Spinal cord (tissue), 10 donors: Measurements from ENCODE around the gene PHETA1. TPM values are rescaled to one million over a fixed set of nuclear protein-coding genes. Genes with fewer than 3 reads are reported as not detected.

Source experiments
- DNase-seq, 6 donors: peaks; one replicate each; pipeline versions ENCODE4 v3.0.0 to v3.0.0-alpha.2; 2013 to 2015; ENCODE audit warnings: low spot score in 6 of 6, low read depth in 4 of 6
- H3K27ac ChIP-seq: one replicate; pipeline ENCODE4 v1.5.1; 2013; ENCODE audit warnings: low read depth, low read length, control low read depth
- H3K27me3 ChIP-seq: one replicate; pipeline ENCODE4 v1.6.1; 2013; ENCODE audit warnings: low read length; ENCODE audit not compliant: control insufficient read depth, insufficient read depth
- H3K36me3 ChIP-seq: one replicate; pipeline ENCODE4 v1.6.1; 2013; ENCODE audit warnings: low read length; ENCODE audit not compliant: control insufficient read depth, insufficient read depth
- H3K4me1 ChIP-seq: one replicate; pipeline ENCODE4 v1.6.1; 2013; ENCODE audit warnings: low read length; ENCODE audit not compliant: control insufficient read depth, insufficient read depth
- H3K4me3 ChIP-seq: one replicate; pipeline ENCODE4 v1.5.1; 2013; ENCODE audit warnings: low read depth, low read length, control low read depth
- H3K9me3 ChIP-seq: one replicate; pipeline ENCODE4 v1.6.1; 2013; ENCODE audit warnings: low read length; ENCODE audit not compliant: control insufficient read depth, insufficient read depth
- WGBS: methylation state at CpG from one replicate; pipeline ENCODE4 v1.1.5; 2013; ENCODE audit warnings: missing lambda C conversion rate; ENCODE audit not compliant: insufficient coverage; 5-methylcytosine and 5-hydroxymethylcytosine counted together
- polyA plus RNA-seq, 2 donors: library from polyadenylated mRNA; unstranded; fragments of 120-200 nt; gene quantifications; one replicate each; pipeline ENCODE4 v1.2.1, GENCODE V29; 2013; ENCODE audit not compliant: insufficient read length in 2 of 2
- total RNA-seq, 2 donors: library from RNA; depleted of rRNA in 1 of 2; stranded (reverse); fragments of 120-200 nt in 1 of 2; fragments of >200 nt in 1 of 2; gene quantifications; one replicate each; pipeline versions ENCODE4 v1.2.3 to v1.2.4, GENCODE V29; 2013 to 2014
- donor health status: healthy.

The PHETA1 gene
- total and polyA plus RNA-seq, 4 donors = 3.4 to 20.4 (median 11.8) TPM

DNA sequence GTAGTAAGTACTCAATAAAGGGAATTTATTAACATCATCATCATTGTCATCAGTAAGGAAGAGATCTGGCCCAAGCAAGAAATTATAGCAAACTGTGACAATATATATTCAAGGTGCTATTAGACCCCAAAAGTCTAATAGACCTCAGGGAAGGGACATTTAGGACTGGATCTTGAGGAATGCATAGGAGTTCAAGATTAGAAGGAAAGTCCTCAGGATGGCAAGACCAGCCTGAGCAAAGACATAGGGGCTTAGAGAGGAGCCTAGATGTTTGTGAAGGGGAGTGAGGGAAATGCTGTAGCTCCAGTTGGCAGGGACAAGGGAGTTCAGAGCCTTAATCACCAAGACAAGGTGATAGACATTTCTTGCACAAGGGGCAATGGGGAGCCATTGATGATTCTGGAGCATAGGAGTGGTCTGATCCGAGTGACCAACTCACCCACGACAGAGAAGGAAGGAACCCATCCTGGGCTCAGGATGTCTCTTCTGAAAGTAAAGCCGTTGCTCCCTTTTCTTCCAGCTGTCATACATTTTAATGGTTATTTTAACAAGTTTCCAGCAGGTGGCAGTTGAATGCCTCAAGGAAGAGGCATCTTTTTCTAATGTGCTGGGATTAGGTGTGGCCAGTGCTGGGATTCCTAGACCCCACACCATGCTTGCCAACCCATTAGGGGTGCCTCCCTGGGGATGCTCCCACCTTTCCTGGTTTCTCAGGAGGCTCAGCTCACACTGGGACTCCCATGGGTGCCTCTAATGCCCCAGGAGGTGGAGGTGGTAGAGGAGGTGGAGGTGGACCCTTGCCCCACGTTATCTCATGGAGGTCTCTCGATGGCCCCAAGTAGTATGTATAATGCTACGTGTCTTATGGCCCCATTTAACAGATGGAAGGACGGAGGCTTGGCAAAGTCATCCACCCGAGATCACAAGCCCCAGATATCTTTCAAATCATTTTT is 37.8 kb downstream of the PHETA1 start:
- Histone ChIP-seq H3K36me3 (peaks cover 5% of the 10 kb centered on the region), H3K4me1 (no peaks in the 10 kb centered on the region), H3K27me3 (no peaks in the 10 kb centered on the region), H3K27ac (no peak overlapping the region), H3K9me3 (no peaks in the 10 kb centered on the region), H3K4me3 (no peak overlapping the region)
- WGBS = 79% methylated on average over 2 of the region's 8 CpGs
- peak in 2 of 6 donors; percentile 45 to 64 for DNase-seq

GRCh38 chr12:111328138-111328537 is 40.8 kb downstream of the PHETA1 start:
- Histone ChIP-seq H3K4me3 (no peak overlapping the region), H3K36me3 (no peaks in the 10 kb centered on the region), H3K9me3 (no peaks in the 10 kb centered on the region), H3K27ac (no peak overlapping the region), H3K4me1 (peaks cover under 1% of the 10 kb centered on the region), H3K27me3 (no peaks in the 10 kb centered on the region)
- no peak for DNase-seq
- 85% methylated on average over 11 of the region's 12 CpGs for WGBS

GRCh38 chr12:111327474-111327873 is 41.4 kb downstream of the PHETA1 start:
- H3K36me3 ChIP-seq = peaks cover 3% of the 10 kb centered on the region
- no peak overlapping the region for H3K4me3 ChIP-seq
- H3K27me3 ChIP-seq = no peaks in the 10 kb centered on the region
- no peaks in the 10 kb centered on the region for H3K9me3 ChIP-seq
- WGBS = 97% methylated on average over 4 of the region's 6 CpGs
- peaks cover 7% of the 10 kb centered on the region for H3K4me1 ChIP-seq
- no peak for DNase-seq
- no peak overlapping the region for H3K27ac ChIP-seq

- DNase-seq = peak in 3 of 6 donors; percentile 6 to 53 (median 43)
- WGBS = 51% methylated on average over 23 of the region's 25 CpGs
- H3K27ac ChIP-seq = no peak overlapping the region
- H3K9me3 ChIP-seq = no peaks in the 10 kb centered on the region
- peaks cover 11% of the 10 kb centered on the region for H3K4me1 ChIP-seq
- no peaks in the 10 kb centered on the region for H3K27me3 ChIP-seq
- H3K36me3 ChIP-seq = peaks cover 20% of the 10 kb centered on the region
- no peak overlapping the region for H3K4me3 ChIP-seq
Measured at GRCh38 chr12:111322336-111323250, 46.3 kb downstream of the PHETA1 start.

GRCh38 chr12:111321317-111321716 is 47.6 kb downstream of the PHETA1 start:
- no peaks in the 10 kb centered on the region for H3K9me3 ChIP-seq
- peaks cover 20% of the 10 kb centered on the region for H3K36me3 ChIP-seq
- H3K27ac ChIP-seq = no peak overlapping the region
- 100% methylated on average over 1 of the region's 5 CpGs for WGBS
- no peak for DNase-seq
- no peaks in the 10 kb centered on the region for H3K27me3 ChIP-seq
- peaks cover 11% of the 10 kb centered on the region for H3K4me1 ChIP-seq
- H3K4me3 ChIP-seq = no peak overlapping the region

- Histone ChIP-seq H3K9me3 (no peaks in the 10 kb centered on the region), H3K27ac (no peak overlapping the region), H3K27me3 (no peaks in the 10 kb centered on the region), H3K36me3 (peaks cover 20% of the 10 kb centered on the region), H3K4me1 (peaks cover 11% of the 10 kb centered on the region), H3K4me3 (no peak overlapping the region)
- DNase-seq = no peak
- WGBS = 94% methylated on average over 64 of the region's 67 CpGs
Measured at GRCh38 chr12:111320258-111321050, 48.4 kb downstream of the PHETA1 start.

GRCh38 chr12:111319600-111320257 is 49.2 kb downstream of the PHETA1 start:
- WGBS = 92% methylated on average over 31 of the region's 32 CpGs
- H3K9me3 ChIP-seq = no peaks in the 10 kb centered on the region
- peaks cover 20% of the 10 kb centered on the region for H3K36me3 ChIP-seq
- no peak overlapping the region for H3K4me3 ChIP-seq
- peaks cover 11% of the 10 kb centered on the region for H3K4me1 ChIP-seq
- no peak overlapping the region for H3K27ac ChIP-seq
- no peak for DNase-seq
- no peaks in the 10 kb centered on the region for H3K27me3 ChIP-seq

DNA sequence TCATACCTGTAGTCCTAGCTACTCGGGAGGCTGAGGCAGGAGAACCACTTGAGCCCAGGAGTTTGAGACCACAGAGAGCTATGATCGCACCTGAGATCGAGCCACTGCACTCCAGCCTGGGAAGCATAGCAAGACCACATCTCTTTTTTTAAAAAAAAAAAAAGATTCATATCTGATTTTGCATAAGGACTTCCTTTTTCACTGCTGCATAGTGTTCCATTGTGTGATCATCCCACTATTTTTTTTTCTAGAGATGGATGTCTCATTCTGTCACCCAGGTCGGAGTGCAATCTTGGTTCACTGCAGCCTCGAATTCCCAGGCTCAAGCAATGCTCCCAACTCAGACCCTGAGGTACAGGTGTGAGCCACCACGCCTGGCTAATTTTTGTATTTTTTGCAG is 50.4 kb downstream of the PHETA1 start:
- peaks cover 16% of the 10 kb centered on the region for H3K4me1 ChIP-seq
- H3K36me3 ChIP-seq = peaks cover 20% of the 10 kb centered on the region
- WGBS = 100% methylated on average over 5 of the region's 6 CpGs
- H3K27me3 ChIP-seq = no peaks in the 10 kb centered on the region
- H3K9me3 ChIP-seq = no peaks in the 10 kb centered on the region
- no peak overlapping the region for H3K27ac ChIP-seq
- no peak for DNase-seq
- H3K4me3 ChIP-seq = no peak overlapping the region
